IMR-90 (cell line): Measurements from ENCODE around the gene MMP2. TPM values are rescaled to one million over a fixed set of nuclear protein-coding genes. Genes with fewer than 3 reads are reported as not detected.

Experiments
- ATAC-seq: fragments of 200-7000 bp; cut with Tn5 transposase; 2 replicates; pipeline ENCODE4 v1.9.1; 2020; ENCODE audit warnings: low read depth, mild to moderate bottlenecking, moderate library complexity
- BruUV-seq: library from RNA; stranded (reverse); fragments of 400-500 nt; replicated peaks from 2 replicates; lab custom pipeline; 2021; lab: Mats Ljungman, UMichigan
- CTCF ChIA-PET: fragments of 300-600 bp; formaldehyde crosslinking; extraction: SDS; loops from one replicate; lab custom pipeline; 2021; ENCODE audit warnings: antibody characterized with exemption; lab: Yijun Ruan, JAX
- POLR2A ChIA-PET: fragments of 300-600 bp; sonication (Branson Sonifier 250); formaldehyde crosslinking; loops from one replicate; lab custom pipeline; 2022; ENCODE audit warnings: antibody characterized with exemption; ENCODE audit not compliant: unreplicated experiment; lab: Charles Lee
- DNase-seq: peaks from one replicate; pipeline ENCODE4 v3.0.0; 2013
- H2AFZ ChIP-seq: replicated peaks from 2 replicates; pipeline ENCODE3; 2013; ENCODE audit warnings: low read length, mild to moderate bottlenecking; ENCODE audit not compliant: poor library complexity
- H2AK5ac ChIP-seq: 2 replicates; pipeline ENCODE4 v1.6.1; 2013; ENCODE audit warnings: low read depth, low read length, inconsistent platforms
- H2AK9ac ChIP-seq: replicated peaks from 2 replicates; pipeline ENCODE3; 2013; ENCODE audit warnings: mild to moderate bottlenecking, low read depth, low read length, moderate library complexity; ENCODE audit not compliant: poor library complexity
- H2BK120ac ChIP-seq: 2 replicates; pipeline ENCODE4 v1.6.1; 2013; ENCODE audit warnings: low read depth, low read length, inconsistent platforms
- H2BK15ac ChIP-seq: 3 replicates; pipeline ENCODE4 v1.6.1; 2013; ENCODE audit warnings: low read depth, low read length, inconsistent platforms
- H2BK20ac ChIP-seq: 2 replicates; pipeline ENCODE4 v1.6.1; 2013; ENCODE audit warnings: low read depth, mild to moderate bottlenecking, inconsistent platforms, low read length, moderate library complexity
- H2BK5ac ChIP-seq: 2 replicates; pipeline ENCODE4 v1.6.1; 2013; ENCODE audit warnings: mild to moderate bottlenecking, low read depth, low read length, inconsistent platforms; ENCODE audit not compliant: poor library complexity, severe bottlenecking
- H3K14ac ChIP-seq: replicated peaks from 2 replicates; pipeline ENCODE4 v1.6.1; 2013; ENCODE audit warnings: low read depth, low read length, inconsistent platforms
- H3K18ac ChIP-seq: 2 replicates; pipeline ENCODE4 v1.6.1; 2013; ENCODE audit warnings: low read depth, low read length, control low read depth
- H3K23ac ChIP-seq: 2 replicates; pipeline ENCODE4 v1.6.1; 2013; ENCODE audit warnings: low read depth, low read length, inconsistent platforms
- H3K27ac ChIP-seq: 2 replicates; pipeline ENCODE4 v1.5.1; 2013; ENCODE audit warnings: mild to moderate bottlenecking, control low read depth, low read length; ENCODE audit not compliant: insufficient read depth
- H3K27me3 ChIP-seq: 2 replicates; pipeline ENCODE4 v1.6.1; 2013; ENCODE audit warnings: low read length; ENCODE audit not compliant: control insufficient read depth, insufficient read depth
- H3K36me3 ChIP-seq: 2 replicates; pipeline ENCODE4 v1.6.1; 2013; ENCODE audit warnings: low read length, mixed read lengths; ENCODE audit not compliant: control insufficient read depth, insufficient read depth
- H3K4ac ChIP-seq: 2 replicates; pipeline ENCODE4 v1.6.1; 2013; ENCODE audit warnings: low read depth, low read length, inconsistent platforms
- H3K4me1 ChIP-seq: 2 replicates; pipeline ENCODE4 v1.6.1; 2013; ENCODE audit warnings: low read length, mixed read lengths; ENCODE audit not compliant: control insufficient read depth, insufficient read depth
- H3K4me2 ChIP-seq: 2 replicates; pipeline ENCODE4 v1.6.1; 2013; ENCODE audit warnings: low read depth, mild to moderate bottlenecking, control low read depth, low read length, moderate library complexity
- H3K4me3 ChIP-seq: 2 replicates; pipeline ENCODE4 v1.5.1; 2013; ENCODE audit warnings: low read depth, mild to moderate bottlenecking, control low read depth, low read length, moderate library complexity; ENCODE audit not compliant: insufficient read depth
- H3K56ac ChIP-seq: 2 replicates; pipeline ENCODE4 v1.6.1; 2013; ENCODE audit warnings: low read length, inconsistent platforms; ENCODE audit not compliant: insufficient read depth; ENCODE audit errors: extremely low read depth
- H3K79me1 ChIP-seq, 2 experiments: 2 replicates each; pipeline ENCODE4 v1.6.1; 2013; ENCODE audit warnings: low read length in 2 of 2, inconsistent platforms in 1 of 2, low read depth in 1 of 2
- H3K9ac ChIP-seq: 2 replicates; pipeline ENCODE4 v1.6.1; 2013; ENCODE audit warnings: low read depth, low read length, control low read depth
- H3K9me1 ChIP-seq: 2 replicates; pipeline ENCODE4 v1.6.1; 2013; ENCODE audit warnings: low read length, inconsistent platforms; ENCODE audit not compliant: insufficient read depth
- H3K9me3 ChIP-seq: 2 replicates; pipeline ENCODE4 v1.6.1; 2013; ENCODE audit warnings: low read length; ENCODE audit not compliant: control insufficient read depth, insufficient read depth
- H4K20me1 ChIP-seq: 2 replicates; pipeline ENCODE4 v1.6.1; 2013; ENCODE audit warnings: low read length, inconsistent platforms; ENCODE audit not compliant: insufficient read depth
- H4K5ac ChIP-seq: 2 replicates; pipeline ENCODE4 v1.6.1; 2013; ENCODE audit warnings: mild to moderate bottlenecking, low read depth, low read length, control low read depth
- H4K8ac ChIP-seq, 2 experiments: 2 replicates each; pipeline ENCODE4 v1.6.1; 2013; ENCODE audit warnings: low read depth in 2 of 2, low read length in 2 of 2, control low read depth in 1 of 2, inconsistent platforms in 1 of 2
- H4K91ac ChIP-seq: 2 replicates; pipeline ENCODE4 v1.6.1; 2013; ENCODE audit warnings: low read depth, low read length, inconsistent platforms; ENCODE audit not compliant: insufficient read depth
- BHLHE40 ChIP-seq: fragments of 150-350 bp; IDR thresholded peaks from 2 replicates; pipeline ENCODE4 v1.6.1; 2016; ENCODE audit warnings: mild to moderate bottlenecking, low read depth, low read length
- CEBPB ChIP-seq: IDR thresholded peaks from 2 replicates; pipeline ENCODE4 v1.6.1; 2012; ENCODE audit warnings: low read depth, low read length, improper control_type of control experiment
- CHD1 ChIP-seq: IDR thresholded peaks from 2 replicates; pipeline ENCODE4 v1.6.1; 2012; ENCODE audit warnings: low read depth, low read length, improper control_type of control experiment
- CTCF ChIP-seq: conservative IDR thresholded peaks from 2 replicates; pipeline ENCODE4 v1.5.1; 2012; ENCODE audit warnings: mild to moderate bottlenecking, low read depth, low read length, improper control_type of control experiment
- ELK1 ChIP-seq: fragments of 150-350 bp; IDR thresholded peaks from 2 replicates; pipeline ENCODE4 v1.6.1; 2016; ENCODE audit warnings: low read depth, mild to moderate bottlenecking, low read length, moderate library complexity, borderline replicate concordance
- FOS ChIP-seq: fragments of 150-350 bp; IDR thresholded peaks from 2 replicates; pipeline ENCODE4 v1.6.1; 2016; ENCODE audit warnings: low read depth, low read length
- MAFK ChIP-seq: IDR thresholded peaks from 2 replicates; pipeline ENCODE4 v1.6.1; 2012; ENCODE audit warnings: low read depth, low read length, improper control_type of control experiment
- MAZ ChIP-seq: IDR thresholded peaks from 2 replicates; pipeline ENCODE4 v1.6.1; 2012; ENCODE audit warnings: low read depth, mild to moderate bottlenecking, low read length, improper control_type of control experiment, moderate library complexity, borderline replicate concordance
- NFE2L2 ChIP-seq: fragments of 150-350 bp; IDR thresholded peaks from 2 replicates; pipeline ENCODE4 v1.6.1; 2016; ENCODE audit warnings: low read depth, mild to moderate bottlenecking, low read length
- POLR2A ChIP-seq: IDR thresholded peaks from 2 replicates; pipeline ENCODE4 v1.6.1; 2012; ENCODE audit warnings: mild to moderate bottlenecking, low read depth, low read length
- RAD21 ChIP-seq: IDR thresholded peaks from 2 replicates; pipeline ENCODE4 v1.6.1; 2012; ENCODE audit warnings: low read length, improper control_type of control experiment
- RCOR1 ChIP-seq: IDR thresholded peaks from 2 replicates; pipeline ENCODE4 v1.6.1; 2012; ENCODE audit warnings: mild to moderate bottlenecking, low read length, improper control_type of control experiment; ENCODE audit not compliant: insufficient replicate concordance
- RFX5 ChIP-seq: IDR thresholded peaks from 2 replicates; pipeline ENCODE4 v1.8.0; 2012; ENCODE audit warnings: low read depth, mild to moderate bottlenecking, low read length, moderate library complexity
- SMC3 ChIP-seq: fragments of 150-350 bp; IDR thresholded peaks from 2 replicates; pipeline ENCODE4 v1.6.1; 2016; ENCODE audit warnings: low read depth, mild to moderate bottlenecking, antibody characterized with exemption, low read length, moderate library complexity
- USF2 ChIP-seq: fragments of 150-350 bp; IDR thresholded peaks from 2 replicates; pipeline ENCODE4 v1.6.1; 2017; ENCODE audit warnings: mild to moderate bottlenecking, antibody characterized with exemption, low read length, low read depth
- WGBS, 2 experiments: methylation state at CpG; one replicate each; pipeline versions ENCODE4 v1.1.5 to v1.1.7; 2013; ENCODE audit warnings: missing lambda C conversion rate in 2 of 2; ENCODE audit not compliant: insufficient read length in 1 of 2; ENCODE audit errors: extremely low coverage in 2 of 2; 5-methylcytosine and 5-hydroxymethylcytosine counted together
- dilution Hi-C: fragments of 300-500 bp; cut with HindIII; formaldehyde crosslinking; loops from one replicate; pipeline ENCODE4 v1.14.3; 2018; ENCODE audit warnings: low sequenced_read_pairs; ENCODE audit not compliant: unreplicated experiment
- in situ Hi-C: fragments of 300-500 bp; cut with MboI; formaldehyde crosslinking; loops from 3 replicates; pipeline ENCODE4 v1.14.3; 2019; ENCODE audit warnings: low sequenced_read_pairs, inconsistent platforms, mixed read lengths
- intact Hi-C: fragments of 100-400 bp; cut with micrococcal nuclease; formaldehyde crosslinking; loops from 2 replicates; pipeline ENCODE4 v1.10.0; 2022
- polyA plus RNA-seq, 3 experiments: library from polyadenylated mRNA; depleted of rRNA; stranded (reverse); fragments of >200 nt; gene quantifications; 2 replicates each; pipeline ENCODE4 v1.2.3, GENCODE V29; 2012; ENCODE audit warnings: low replicate concordance in 1 of 3
- total RNA-seq: library from RNA; depleted of rRNA; stranded (reverse); fragments of >200 nt; gene quantifications from 2 replicates; pipeline ENCODE4 v1.2.3, GENCODE V29; 2012

MMP2 gene
- total and polyA plus RNA-seq, 2 of the 4 experiments (the other 2 are of a cell fraction), result 240 to 574 TPM

- TF ChIP-seq RAD21, result no peak
Observed at GRCh38 chr16:55512941-55513340, 33.9 kb downstream of the MMP2 start (continued).

- H2AFZ ChIP-seq, result no peak overlapping the region
- H4K20me1 ChIP-seq, result no peaks in the 10 kb centered on the region
- H3K27ac ChIP-seq, result no peak overlapping the region
- no peaks in the 10 kb centered on the region for H3K9me3 ChIP-seq
- no peak overlapping the region for H3K4me3 ChIP-seq
- peaks cover 9 to 28% of the 10 kb centered on the region in 2 experiments; a peak in 2 of 4 replicates for H3K79me1 ChIP-seq
- H3K4ac ChIP-seq, result no peak overlapping the region; the same call in 1 of the 2 replicates
- in situ Hi-C loops (no loop called here), dilution Hi-C loops (no loop called here), intact Hi-C loops (no loop called here)
- H2BK15ac ChIP-seq, result no peak overlapping the region
- H3K9me1 ChIP-seq, result 0 out of 2 replicates have a peak, but pooled peaks cover 3% of the 10 kb centered on the region
- ATAC-seq (no peak), DNase-seq (no peak)
- POLR2A ChIA-PET, result no interaction called here
- H3K4me2 ChIP-seq, result no peak overlapping the region
- H3K14ac ChIP-seq, result no peak overlapping the region
- H4K91ac ChIP-seq, result no peak overlapping the region
- BruUV-seq, result no TSS peak
- CTCF ChIA-PET, result interaction anchor here (0.6 to 1.7 kb wide), 3 partner anchors 8 to 36 kb away, joined by 3 to 4 read pairs (median 4); no protein-coding TSS in a partner anchor
- WGBS, 2 experiments, result no CpG with 5 or more reads among the region's 5 CpGs
- H2AK5ac ChIP-seq, result no peak overlapping the region
- H4K8ac ChIP-seq, result no peak overlapping the region
- no peak overlapping the region for H3K23ac ChIP-seq
- no peak overlapping the region for H2AK9ac ChIP-seq
- H3K27me3 ChIP-seq, result no peaks in the 10 kb centered on the region
- peaks cover 1% of the 10 kb centered on the region; the same call in 1 of the 2 replicates for H3K36me3 ChIP-seq
- H4K5ac ChIP-seq, result no peak overlapping the region
- no peak overlapping the region for H2BK20ac ChIP-seq
- no peak overlapping the region for H3K18ac ChIP-seq
- H3K4me1 ChIP-seq, result no peaks in the 10 kb centered on the region
- H2BK5ac ChIP-seq, result no peak overlapping the region
- H3K56ac ChIP-seq, result no peak overlapping the region
- H2BK120ac ChIP-seq, result no peak overlapping the region
- H3K9ac ChIP-seq, result no peak overlapping the region
- TF ChIP-seq RAD21 (no peak), CEBPB (no peak), USF2 (no peak), MAFK (no peak), SMC3 (no peak), BHLHE40 (no peak), ELK1 (no peak), FOS (no peak), CHD1 (no peak), POLR2A (no peak), CTCF (no peak), MAZ (no peak), NFE2L2 (no peak), RCOR1 (no peak), RFX5 (no peak)
Observed at GRCh38 chr16:55513616-55514015, 34.6 kb downstream of the MMP2 start.
